ENCODE results near the gene FOXK1. TPM values are rescaled to one million over a fixed set of nuclear protein-coding genes. Genes with fewer than 3 reads are reported as not detected.

FOXK1 gene
- total RNA-seq, 2 experiments from 2014 or later, result 32.0 to 36.2 TPM

GRCh38 chr7:4734587-4735345, 52.7 kb downstream of the FOXK1 start:
- no peaks in the 10 kb centered on the region for H3K27me3 Mint-ChIP-seq
- peaks cover 82% of the 10 kb centered on the region for H3K4me1 Mint-ChIP-seq
- peaks cover 15% of the 10 kb centered on the region for H3K36me3 Mint-ChIP-seq (ENCODE audit: low read depth)
- H3K9me3 Mint-ChIP-seq, result no peaks in the 10 kb centered on the region
- POLR2A ChIA-PET, result interaction anchor here (0.5 kb wide), 1 partner anchor 50 kb away, joined by 4 read pairs; no protein-coding TSS in a partner anchor
- no peak overlapping the region for H3K4me3 Mint-ChIP-seq
- CTCF ChIA-PET, result interaction anchor here (1.1 to 3.2 kb wide), 4 partner anchors 10 to 35 kb away, joined by 3 to 11 read pairs (median 8); no protein-coding TSS in a partner anchor
- peak overlapping the region; percentile 72 for H3K27ac Mint-ChIP-seq
- DNase-seq, result no peak

GRCh38 chr7:4737300-4737699, 55.2 kb downstream of the FOXK1 start:
- ChIA-PET POLR2A (no interaction called here), CTCF (interaction anchor here (0.5 to 3.2 kb wide), 2 partner anchors 9 to 13 kb away, joined by 3 to 11 read pairs; no protein-coding TSS in a partner anchor)
- DNase-seq, result no peak
- Mint-ChIP-seq H3K27me3 (no peaks in the 10 kb centered on the region), H3K4me1 (peaks cover 74% of the 10 kb centered on the region), H3K9me3 (no peaks in the 10 kb centered on the region), H3K27ac (peak overlapping the region; percentile 15), H3K4me3 (no peak overlapping the region), H3K36me3 (ENCODE audit: low read depth) (peaks cover 18% of the 10 kb centered on the region)

- POLR2A ChIA-PET, result no interaction called here
- H3K4me3 Mint-ChIP-seq, result peak overlapping the region; percentile 57
- peaks cover 75% of the 10 kb centered on the region for H3K4me1 Mint-ChIP-seq
- no peaks in the 10 kb centered on the region for H3K27me3 Mint-ChIP-seq
- no peaks in the 10 kb centered on the region for H3K9me3 Mint-ChIP-seq
- CTCF ChIA-PET, result interaction anchor here (0.8 kb wide), 2 partner anchors 14 to 98 kb away, joined by 3 to 5 read pairs; no protein-coding TSS in a partner anchor
- H3K27ac Mint-ChIP-seq, result peak overlapping the region; percentile 77
- H3K36me3 Mint-ChIP-seq (ENCODE audit: low read depth), result peaks cover 23% of the 10 kb centered on the region
- DNase-seq, result peak; percentile 25
Observed at GRCh38 chr7:4738711-4739527, 56.8 kb downstream of the FOXK1 start.

- ChIA-PET CTCF (interaction anchor here (0.8 kb wide), 2 partner anchors 15 to 99 kb away, joined by 3 to 5 read pairs; no protein-coding TSS in a partner anchor), POLR2A (no interaction called here)
- no peaks in the 10 kb centered on the region for H3K9me3 Mint-ChIP-seq
- H3K36me3 Mint-ChIP-seq (ENCODE audit: low read depth), result peaks cover 28% of the 10 kb centered on the region
- no peaks in the 10 kb centered on the region for H3K27me3 Mint-ChIP-seq
- H3K4me1 Mint-ChIP-seq, result peaks cover 77% of the 10 kb centered on the region
- peak overlapping the region; percentile 77 for H3K27ac Mint-ChIP-seq
- H3K4me3 Mint-ChIP-seq, result peak overlapping the region; percentile 57
- peak; percentile 33 for DNase-seq
Observed at GRCh38 chr7:4739528-4739992, 57.5 kb downstream of the FOXK1 start.

GRCh38 chr7:4740796-4741195, 58.7 kb downstream of the FOXK1 start:
- Mint-ChIP-seq H3K4me1 (peaks cover 77% of the 10 kb centered on the region), H3K9me3 (no peaks in the 10 kb centered on the region), H3K36me3 (ENCODE audit: low read depth) (peaks cover 28% of the 10 kb centered on the region), H3K27ac (no peak overlapping the region), H3K4me3 (no peak overlapping the region), H3K27me3 (no peaks in the 10 kb centered on the region)
- ChIA-PET CTCF (interaction anchor here (0.7 to 1.9 kb wide), 2 partner anchors 15 to 18 kb away, joined by 4 to 5 read pairs; no protein-coding TSS in a partner anchor), POLR2A (interaction anchor here (0.6 kb wide), 1 partner anchor 1645 kb away, joined by 3 read pairs; no protein-coding TSS in a partner anchor)
- DNase-seq, result no peak

- POLR2A ChIA-PET, result no interaction called here
Observed at GRCh38 chr7:4742051-4742573, 60.0 kb downstream of the FOXK1 start.

GRCh38 chr7:4742852-4743251, 60.8 kb downstream of the FOXK1 start:
- POLR2A ChIA-PET, result no interaction called here
- H3K27ac Mint-ChIP-seq, result peak overlapping the region; percentile 98
- no peak overlapping the region for H3K4me3 Mint-ChIP-seq
- peaks cover 40% of the 10 kb centered on the region for H3K36me3 Mint-ChIP-seq (ENCODE audit: low read depth)
- no peaks in the 10 kb centered on the region for H3K9me3 Mint-ChIP-seq
- DNase-seq, result no peak
- no peaks in the 10 kb centered on the region for H3K27me3 Mint-ChIP-seq
- CTCF ChIA-PET, result interaction anchor here (1.1 to 1.9 kb wide), 2 partner anchors 9 to 13 kb away, joined by 4 to 5 read pairs; no protein-coding TSS in a partner anchor
- H3K4me1 Mint-ChIP-seq, result peaks cover 82% of the 10 kb centered on the region

More at GRCh38 chr7:4742051-4742573, 60.0 kb downstream of the FOXK1 start:
- Mint-ChIP-seq H3K27ac (peak overlapping the region; percentile 64), H3K9me3 (no peaks in the 10 kb centered on the region), H3K4me1 (peaks cover 81% of the 10 kb centered on the region), H3K27me3 (no peaks in the 10 kb centered on the region), H3K36me3 (ENCODE audit: low read depth) (peaks cover 37% of the 10 kb centered on the region), H3K4me3 (no peak overlapping the region)
- CTCF ChIA-PET, result interaction anchor here (1.3 to 1.9 kb wide), 2 partner anchors 10 to 14 kb away, joined by 3 to 5 read pairs; no protein-coding TSS in a partner anchor
- DNase-seq, result no peak

GRCh38 chr7:4744391-4745264, 62.5 kb downstream of the FOXK1 start:
- ChIA-PET CTCF (interaction anchor here (1.1 kb wide), 1 partner anchor 41 kb away, joined by 3 read pairs; no protein-coding TSS in a partner anchor), POLR2A (no interaction called here)
- no peaks in the 10 kb centered on the region for H3K27me3 Mint-ChIP-seq
- peaks cover 80% of the 10 kb centered on the region for H3K4me1 Mint-ChIP-seq
- peak; percentile 86 for DNase-seq
- peak overlapping the region; percentile 78 for H3K4me3 Mint-ChIP-seq
- H3K27ac Mint-ChIP-seq, result peak overlapping the region; percentile 98
- H3K9me3 Mint-ChIP-seq, result no peaks in the 10 kb centered on the region
- peaks cover 50% of the 10 kb centered on the region for H3K36me3 Mint-ChIP-seq (ENCODE audit: low read depth)

GRCh38 chr7:4745265-4745919, 63.3 kb downstream of the FOXK1 start:
- no peaks in the 10 kb centered on the region for H3K27me3 Mint-ChIP-seq
- peak overlapping the region; percentile 78 for H3K4me3 Mint-ChIP-seq
- POLR2A ChIA-PET, result no interaction called here
- H3K27ac Mint-ChIP-seq, result peak overlapping the region; percentile 98
- peaks cover 77% of the 10 kb centered on the region for H3K4me1 Mint-ChIP-seq
- H3K36me3 Mint-ChIP-seq (ENCODE audit: low read depth), result peaks cover 50% of the 10 kb centered on the region
- CTCF ChIA-PET, result interaction anchor here (0.7 to 2.2 kb wide), 4 partner anchors 10 to 32 kb away, joined by 3 to 11 read pairs (median 4); no protein-coding TSS in a partner anchor
- DNase-seq, result no peak
- no peaks in the 10 kb centered on the region for H3K9me3 Mint-ChIP-seq

- Mint-ChIP-seq H3K4me1 (peaks cover 73% of the 10 kb centered on the region), H3K4me3 (peak overlapping the region; percentile 78), H3K27ac (peak overlapping the region; percentile 98), H3K27me3 (no peaks in the 10 kb centered on the region), H3K36me3 (ENCODE audit: low read depth) (peaks cover 47% of the 10 kb centered on the region), H3K9me3 (no peaks in the 10 kb centered on the region)
- ChIA-PET POLR2A (interaction anchor here (0.5 to 0.9 kb wide), 2 partner anchors 105 to 871 kb away, joined by 3 read pairs; no protein-coding TSS in a partner anchor), CTCF (interaction anchor here (0.5 to 2.2 kb wide), 5 partner anchors 11 to 137 kb away, joined by 3 to 11 read pairs (median 4); partner anchors contain the start of gene RADIL)
- peak; percentile 42 for DNase-seq
Observed at GRCh38 chr7:4745971-4746919, 64.2 kb downstream of the FOXK1 start.
